ENCODE results near the gene B3GALT4. TPM values are rescaled to one million over a fixed set of nuclear protein-coding genes. Genes with fewer than 3 reads are reported as not detected.
A peak's percentile ranks its signal among the peaks of the same experiment; 100 is the strongest.

The B3GALT4 gene
- total RNA-seq, 3 donors from 2014 or later = 8.2 to 15.0 (median 11.1) TPM

- H3K4me1 ChIP-seq = peaks cover 4 to 32% of the 10 kb centered on the region in 2 donors
Observed at GRCh38 chr6:33313105-33313708, 36.3 kb downstream of the B3GALT4 start.

GRCh38 chr6:33313709-33314514, 37.0 kb downstream of the B3GALT4 start, which contains the start of gene TAPBP:
TSS of gene TAPBP (minus strand) at chr6:33314078. CDS start at chr6:33314041, 37 bp downstream.
- H3K27ac ChIP-seq = peak within 1 kb of the TSS; percentile 98
- DNase-seq (ENCODE audit: low spot score in 2 of 2) = peak; percentile 62 to 70
- no peaks in the 10 kb centered on the region for H3K36me3 ChIP-seq
- TF ChIP-seq POLR2A (IDR thresholded peaks at IDR 0.05) (peak; percentile 35), CTCF (IDR thresholded peaks at IDR 0.05) (peak in 1 of 3 donors; percentile 8), POLR2AphosphoS5 (IDR thresholded peaks at IDR 0.05) (peak; percentile 81 to 91 (median 88))
- H3K27me3 ChIP-seq = no peaks in the 10 kb centered on the region
- no peaks in the 10 kb centered on the region for H3K9me3 ChIP-seq
- intact Hi-C loops (cut with DNase I; ENCODE audit: low total_unique reads) = no loop called here
- peaks cover 4 to 39% of the 10 kb centered on the region in 2 donors for H3K4me1 ChIP-seq
- peak within 1 kb of the TSS; percentile 62 to 82 (median 80) for H3K4me3 ChIP-seq

More at GRCh38 chr6:33313105-33313708, 36.3 kb downstream of the B3GALT4 start:
- Histone ChIP-seq H3K9me3 (no peaks in the 10 kb centered on the region), H3K4me3 (peak overlapping the region; percentile 62 to 82 (median 80)), H3K36me3 (no peaks in the 10 kb centered on the region), H3K27ac (peak overlapping the region; percentile 98), H3K27me3 (no peaks in the 10 kb centered on the region)
- intact Hi-C loops (cut with DNase I; ENCODE audit: low total_unique reads) = no loop called here
- TF ChIP-seq POLR2AphosphoS5 (IDR thresholded peaks at IDR 0.05) = peak in 1 of 3 donors; percentile 10
- no peak for TF ChIP-seq POLR2A (IDR thresholded peaks at IDR 0.05)
- no peak for DNase-seq (ENCODE audit: low spot score in 2 of 2)

- Histone ChIP-seq H3K27ac (peak overlapping the region; percentile 98), H3K27me3 (no peaks in the 10 kb centered on the region), H3K4me1 (peaks cover 4 to 40% of the 10 kb centered on the region in 2 donors), H3K9me3 (no peaks in the 10 kb centered on the region), H3K4me3 (peak overlapping the region; percentile 62 to 82 (median 80)), H3K36me3 (no peaks in the 10 kb centered on the region)
- DNase-seq (ENCODE audit: low spot score in 2 of 2) = peak; percentile 62 to 73
- intact Hi-C loops (cut with DNase I; ENCODE audit: low total_unique reads) = no loop called here
- TF ChIP-seq POLR2A (IDR thresholded peaks at IDR 0.05) = no peak
- TF ChIP-seq POLR2AphosphoS5 (IDR thresholded peaks at IDR 0.05) = peak; percentile 12 to 41 (median 12)
Observed at GRCh38 chr6:33314515-33314942, 37.6 kb downstream of the B3GALT4 start.

- Histone ChIP-seq H3K27me3 (no peaks in the 10 kb centered on the region), H3K4me3 (peak overlapping the region; percentile 62 to 82 (median 80)), H3K27ac (peak overlapping the region; percentile 98), H3K9me3 (no peaks in the 10 kb centered on the region), H3K4me1 (peaks cover 4 to 46% of the 10 kb centered on the region in 2 donors), H3K36me3 (no peaks in the 10 kb centered on the region)
- intact Hi-C loops (cut with DNase I; ENCODE audit: low total_unique reads) = no loop called here
- peak; percentile 57 to 70 for DNase-seq (ENCODE audit: low spot score in 2 of 2)
- TF ChIP-seq POLR2AphosphoS5 (IDR thresholded peaks at IDR 0.05) = no peak
- TF ChIP-seq CTCF (IDR thresholded peaks at IDR 0.05) = no peak
- TF ChIP-seq POLR2A (IDR thresholded peaks at IDR 0.05) = no peak
Observed at GRCh38 chr6:33314943-33315792, 38.2 kb downstream of the B3GALT4 start.

- Histone ChIP-seq H3K27me3 (no peaks in the 10 kb centered on the region), H3K27ac (peak overlapping the region; percentile 98), H3K36me3 (no peaks in the 10 kb centered on the region), H3K4me1 (peaks cover 4 to 54% of the 10 kb centered on the region in 2 donors), H3K9me3 (no peaks in the 10 kb centered on the region), H3K4me3 (no peak overlapping the region)
- intact Hi-C loops (cut with DNase I; ENCODE audit: low total_unique reads) = no loop called here
- TF ChIP-seq POLR2AphosphoS5 (IDR thresholded peaks at IDR 0.05) = no peak
- DNase-seq (ENCODE audit: low spot score in 2 of 2) = no peak
Observed at GRCh38 chr6:33315793-33316602, 39.1 kb downstream of the B3GALT4 start.

All from breast epithelium (tissue), 4 donors.